Measurements from ENCODE around the gene WASF1.

WASF1 gene

DNA sequence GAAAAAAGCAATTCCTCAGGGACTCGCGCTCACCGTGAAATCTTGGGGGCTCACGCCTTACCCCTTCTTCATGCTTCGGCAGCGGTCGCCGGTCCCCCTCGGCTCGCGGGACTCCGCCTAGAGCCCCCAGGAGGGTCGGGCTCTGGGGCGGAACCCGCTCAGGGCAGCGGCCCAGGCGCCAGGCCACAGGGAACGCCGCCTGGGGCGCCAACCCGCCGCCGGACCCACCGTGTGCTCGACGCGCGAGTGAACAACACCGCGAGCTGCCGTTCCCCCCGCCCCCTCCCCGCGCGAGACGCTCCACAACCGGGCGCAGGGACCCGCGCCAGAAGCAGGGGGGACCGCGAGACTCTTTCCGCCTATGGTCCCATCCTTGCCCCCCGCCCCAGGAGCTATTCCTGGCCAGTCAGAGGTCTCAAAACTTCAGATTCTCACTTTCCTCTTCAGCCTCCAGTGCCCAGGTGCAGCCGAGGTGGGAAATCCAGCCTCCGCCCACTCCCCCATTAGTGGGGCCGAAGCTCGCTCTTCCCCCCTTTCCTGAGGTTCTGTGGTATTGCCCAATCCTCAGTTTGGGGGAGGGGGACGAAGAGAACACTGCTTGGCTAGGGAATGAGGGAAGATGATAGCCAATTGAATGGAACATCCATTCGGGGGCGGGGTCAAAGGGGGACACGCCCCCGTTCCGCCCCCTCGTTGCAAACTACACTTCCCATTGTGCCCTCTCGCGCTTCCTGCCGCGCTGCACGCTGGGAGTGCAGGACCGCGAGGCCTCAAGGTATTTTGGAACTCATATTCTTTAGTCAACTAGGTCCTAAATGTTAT is at the start of gene WASF1:
TSS of gene WASF1 (minus strand) at position 265 of the 822 bp plus-strand sequence. CDS start 52,069 bp downstream, outside the sequence.
- peak; percentile 79 to 88 for DNase-seq (ENCODE audit: low read depth in 1 of 2, low spot score in 1 of 2)

DNA sequence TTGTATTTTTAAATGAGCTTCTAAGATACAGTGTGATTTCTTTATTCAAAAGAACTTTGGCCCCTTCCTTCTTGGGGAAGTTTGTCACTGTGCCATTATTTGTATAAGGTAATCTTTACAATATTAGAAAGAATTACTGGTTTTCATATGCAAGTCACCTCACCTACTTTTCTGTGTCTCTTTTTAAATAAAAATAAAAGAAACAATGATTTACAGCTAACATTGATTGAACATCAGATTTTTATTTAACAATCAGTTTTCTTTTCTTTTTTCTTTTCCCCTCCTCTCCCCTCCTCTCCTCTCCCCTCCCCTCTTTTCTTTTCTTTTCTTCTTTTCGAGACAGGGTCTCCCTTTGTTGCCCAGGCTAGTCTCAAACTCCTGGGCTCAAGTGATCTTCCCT is 46.8 kb upstream of the WASF1 start:
- DNase-seq (ENCODE audit: low read depth in 1 of 2, low spot score in 1 of 2): no peak

DNA sequence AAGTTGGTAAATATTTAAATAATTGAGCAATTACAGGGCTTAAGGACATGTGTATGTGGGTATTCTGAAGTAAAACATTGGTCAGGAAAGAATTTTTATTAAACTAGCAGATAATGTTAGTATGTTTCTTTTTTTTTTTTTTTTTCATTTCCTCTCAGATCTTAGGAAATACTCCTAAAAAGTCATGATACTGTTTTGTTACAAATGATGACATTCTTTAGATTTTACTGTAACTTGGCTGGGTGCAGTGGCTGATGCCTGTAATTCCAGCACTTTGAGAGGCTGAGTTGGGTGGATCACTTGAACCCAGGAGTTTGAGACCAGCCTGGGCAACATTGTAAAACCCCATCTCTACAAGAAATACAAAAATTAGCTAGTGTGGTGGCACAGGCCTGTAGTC is 42.3 kb upstream of the WASF1 start:
- DNase-seq (ENCODE audit: low read depth in 1 of 2, low spot score in 1 of 2): no peak

DNA sequence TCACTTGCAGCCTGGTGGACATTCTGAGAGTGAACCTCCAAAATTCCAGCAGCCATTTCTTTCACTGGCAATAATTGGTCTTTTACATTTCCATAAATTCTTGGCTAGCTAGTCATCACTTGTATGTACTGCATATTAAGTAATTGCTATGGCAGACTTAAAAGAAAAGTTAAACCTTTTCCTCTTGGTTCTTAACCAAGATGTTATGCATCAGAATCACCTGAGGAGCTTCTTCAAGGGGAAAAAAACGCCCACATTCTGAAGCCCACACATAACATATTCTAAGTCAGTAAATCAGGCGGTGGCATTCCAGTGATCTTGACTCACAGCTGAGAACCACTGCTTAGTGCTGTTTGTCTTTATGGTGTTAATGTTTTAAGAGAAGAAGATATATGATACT is 37.8 kb upstream of the WASF1 start:
- DNase-seq (ENCODE audit: low read depth in 1 of 2, low spot score in 1 of 2): no peak

DNA sequence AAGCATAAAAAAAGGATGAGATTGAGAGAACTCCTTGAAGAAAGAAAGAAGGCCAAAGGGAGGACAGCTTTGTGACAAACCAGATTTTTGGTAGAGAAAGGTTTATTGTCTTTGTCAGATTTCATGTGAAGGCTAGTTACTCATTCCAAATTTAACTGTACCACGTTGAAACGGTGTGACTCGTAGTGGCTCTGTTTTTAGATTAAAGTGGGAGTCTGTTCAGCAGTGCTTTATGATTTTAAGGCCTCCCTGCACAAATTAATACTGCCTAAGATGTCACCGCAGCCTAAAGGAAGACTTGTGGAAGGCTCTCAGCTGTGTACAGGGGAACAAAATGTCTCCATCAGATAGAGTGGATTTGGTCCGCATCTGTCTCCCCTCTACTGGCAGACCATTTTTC is 36.7 kb upstream of the WASF1 start:
- DNase-seq (ENCODE audit: low read depth in 1 of 2, low spot score in 1 of 2): no peak

DNA sequence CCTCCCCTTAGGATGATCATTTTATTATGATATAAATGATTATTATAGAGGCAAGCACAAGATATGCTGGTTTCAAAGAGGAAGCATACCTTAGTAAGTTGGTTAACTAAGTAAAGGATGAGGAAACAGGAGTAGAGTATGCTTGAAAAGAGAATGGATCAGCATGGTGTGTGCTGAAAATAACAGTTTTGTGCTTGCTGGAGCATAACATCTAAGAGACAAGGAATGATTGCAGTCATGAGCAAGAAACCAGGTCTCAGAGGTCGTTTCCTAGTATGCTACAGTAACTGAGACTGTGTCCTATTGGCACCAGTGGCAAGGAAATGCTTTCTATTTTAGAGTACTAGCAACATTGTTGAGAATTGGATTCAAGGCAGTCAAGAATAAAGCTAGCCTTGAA is 34.9 kb upstream of the WASF1 start:
- no peak for DNase-seq (ENCODE audit: low read depth in 1 of 2, low spot score in 1 of 2)

DNA sequence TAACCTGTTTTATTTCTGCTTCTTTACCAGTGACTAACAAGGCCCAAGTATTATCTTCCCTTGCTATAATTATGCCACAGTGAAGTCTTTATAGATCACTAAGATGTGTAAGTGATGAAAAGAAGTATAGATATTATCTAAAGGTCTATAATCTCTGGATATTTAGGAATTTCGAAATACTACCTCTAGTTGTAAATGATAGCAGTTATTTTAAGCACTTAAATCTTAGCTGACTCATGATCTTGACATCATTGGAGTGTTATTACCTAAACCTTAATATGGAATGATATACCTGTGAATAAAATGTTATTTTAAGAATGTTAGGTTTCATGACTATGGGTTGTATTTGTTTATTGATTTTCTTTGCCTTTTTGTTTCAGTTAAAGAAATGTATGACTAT is 32.3 kb upstream of the WASF1 start:
- DNase-seq (ENCODE audit: low read depth in 1 of 2, low spot score in 1 of 2): no peak

DNA sequence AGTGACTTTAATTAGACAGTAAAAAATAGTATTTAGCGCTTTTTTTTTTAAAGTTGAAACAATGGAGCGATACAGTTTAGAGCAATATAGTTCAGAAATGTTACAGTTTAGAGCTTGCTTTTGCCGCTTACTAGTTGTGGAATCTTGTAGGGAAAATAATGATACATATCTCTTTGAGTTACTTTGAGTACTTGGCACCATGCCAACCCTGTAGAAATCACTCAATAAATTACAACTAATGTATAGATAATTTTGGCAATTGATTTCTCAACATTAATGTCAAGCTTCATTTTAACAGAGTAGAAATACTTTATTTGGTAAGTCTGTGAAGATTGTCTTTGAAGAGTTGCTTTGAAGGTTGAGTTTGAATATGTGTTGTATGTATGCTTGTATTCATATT is 28.2 kb upstream of the WASF1 start:
- DNase-seq (ENCODE audit: low read depth in 1 of 2, low spot score in 1 of 2): no peak

DNA sequence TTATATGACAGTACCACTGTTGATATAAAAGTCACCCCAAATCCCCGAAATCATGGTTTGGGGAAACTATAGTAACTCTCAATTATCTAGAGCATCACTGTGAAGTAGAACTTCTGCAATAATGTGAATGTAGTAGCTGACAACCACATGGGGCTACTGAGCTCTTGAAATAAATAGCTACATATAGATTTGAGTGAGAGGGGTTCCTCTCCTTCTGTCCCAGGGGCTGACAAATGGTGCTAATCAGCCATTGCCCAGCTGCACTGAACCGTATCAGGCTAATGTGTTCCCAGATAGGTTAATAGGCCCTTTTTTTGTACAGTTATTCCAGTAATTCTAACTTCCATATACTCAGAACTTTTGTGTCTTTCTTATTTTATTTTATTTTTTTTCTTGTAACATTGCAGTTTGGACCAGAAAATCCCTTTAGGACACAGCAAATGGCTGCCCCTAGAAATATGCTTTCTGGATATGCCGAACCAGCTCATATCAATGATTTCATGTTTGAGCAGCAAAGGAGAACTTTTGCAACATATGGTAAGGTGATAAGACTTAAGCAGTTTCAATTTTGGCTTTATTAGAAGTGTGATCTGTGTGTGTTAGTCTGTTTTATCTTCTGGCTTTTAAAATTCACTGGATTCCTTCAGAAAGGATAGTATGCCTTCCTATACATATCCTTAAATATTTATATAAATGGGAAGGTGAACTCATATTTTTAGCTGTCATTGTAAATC is 21.8 kb upstream of the WASF1 start:
- DNase-seq (ENCODE audit: low read depth in 1 of 2, low spot score in 1 of 2): no peak

DNA sequence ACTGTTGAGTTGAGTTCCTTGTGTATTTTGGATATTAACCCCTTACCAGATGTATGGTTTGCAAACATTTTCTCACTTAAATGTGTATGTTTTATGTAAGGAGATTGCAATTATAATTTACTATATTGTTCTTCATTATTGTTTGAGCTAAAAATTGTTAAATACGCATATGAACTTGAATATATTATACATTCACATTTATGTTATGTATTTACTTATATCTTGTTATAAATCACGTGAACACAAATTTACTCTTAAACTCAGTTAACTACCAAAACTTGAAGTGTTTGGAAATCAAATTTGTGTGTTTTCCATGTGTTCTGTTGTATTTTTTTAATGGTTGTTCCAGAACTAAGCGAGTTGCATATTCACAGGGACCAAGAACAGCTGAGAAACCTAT is 19.1 kb upstream of the WASF1 start:
- no peak for DNase-seq (ENCODE audit: low read depth in 1 of 2, low spot score in 1 of 2)

DNA sequence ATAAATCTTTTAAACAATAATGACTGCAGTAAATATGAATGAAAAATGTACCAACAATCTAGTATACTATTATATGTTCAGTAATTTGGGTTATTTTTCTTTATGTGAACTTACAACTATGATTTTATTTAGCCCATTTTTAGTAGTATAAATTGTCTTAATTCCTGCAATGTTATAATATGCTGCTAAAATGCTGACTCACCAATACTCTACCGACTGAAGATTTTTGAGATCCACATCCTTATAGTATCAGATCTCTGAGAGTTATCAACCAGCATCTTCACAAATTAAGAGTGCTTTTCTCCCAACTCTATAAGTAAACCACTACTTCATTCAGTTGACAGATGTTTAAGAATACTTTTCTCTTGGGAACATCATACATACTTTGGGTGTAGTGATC is 17.4 kb upstream of the WASF1 start:
- DNase-seq (ENCODE audit: low read depth in 1 of 2, low spot score in 1 of 2): no peak

DNA sequence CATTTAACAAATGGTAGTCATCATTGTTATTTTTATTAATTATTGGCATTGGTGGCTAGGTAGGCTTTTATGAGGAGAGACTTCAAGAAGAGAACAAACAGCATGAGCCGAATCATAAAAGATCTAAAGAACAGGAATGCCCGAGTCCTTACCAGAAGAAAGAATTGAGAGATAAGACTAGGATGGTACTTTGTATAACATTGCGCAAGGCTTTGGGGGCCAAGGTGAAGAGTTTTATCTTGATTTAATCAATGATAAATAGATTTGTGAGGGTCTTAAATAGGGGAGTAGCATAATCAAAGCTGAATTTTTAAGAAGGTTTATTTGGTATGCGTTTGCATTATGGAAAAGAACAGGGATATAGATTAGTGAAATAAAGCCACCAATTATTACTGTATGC is 16.2 kb upstream of the WASF1 start:
- DNase-seq (ENCODE audit: low read depth in 1 of 2, low spot score in 1 of 2): no peak

DNA sequence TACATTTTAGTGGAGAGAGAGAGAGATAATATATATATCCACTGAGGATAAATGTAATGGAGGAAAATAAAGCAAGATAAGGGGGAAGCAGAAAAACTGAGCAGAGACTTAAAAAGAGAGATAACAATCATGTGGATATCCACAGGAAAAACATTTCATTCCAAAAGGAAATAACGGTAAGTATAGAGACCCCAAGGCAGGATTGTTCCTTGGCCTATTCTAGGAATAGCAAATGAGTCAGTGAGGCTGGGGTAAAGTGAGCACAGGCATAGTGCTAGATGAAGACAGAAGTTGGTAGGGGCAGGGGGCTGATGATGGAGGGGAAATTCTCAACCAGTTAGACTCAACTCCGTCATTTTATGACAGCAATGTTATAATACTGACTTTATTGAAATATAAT is 12.0 kb upstream of the WASF1 start:
- no peak for DNase-seq (ENCODE audit: low read depth in 1 of 2, low spot score in 1 of 2)

DNA sequence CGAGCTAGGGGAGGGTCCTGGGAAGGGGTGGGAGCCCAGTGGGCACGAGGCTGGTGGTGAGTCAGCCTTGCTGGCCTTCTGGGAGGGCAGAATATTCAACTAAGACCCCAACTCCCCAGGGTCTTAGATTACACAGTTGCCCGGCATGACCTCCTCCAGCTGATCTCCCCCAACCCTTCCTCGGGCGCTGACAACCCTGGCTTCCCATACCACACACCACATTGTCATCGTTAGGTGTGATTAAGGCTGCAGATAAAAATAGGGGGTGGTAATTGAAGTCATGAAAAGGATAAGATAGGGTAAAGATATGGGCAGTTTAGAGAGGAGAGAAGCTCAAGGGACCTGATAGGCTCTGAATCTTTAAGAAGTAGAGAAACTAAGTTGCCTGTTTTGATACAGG is 11.3 kb upstream of the WASF1 start:
- DNase-seq (ENCODE audit: low read depth in 1 of 2, low spot score in 1 of 2): no peak

DNA sequence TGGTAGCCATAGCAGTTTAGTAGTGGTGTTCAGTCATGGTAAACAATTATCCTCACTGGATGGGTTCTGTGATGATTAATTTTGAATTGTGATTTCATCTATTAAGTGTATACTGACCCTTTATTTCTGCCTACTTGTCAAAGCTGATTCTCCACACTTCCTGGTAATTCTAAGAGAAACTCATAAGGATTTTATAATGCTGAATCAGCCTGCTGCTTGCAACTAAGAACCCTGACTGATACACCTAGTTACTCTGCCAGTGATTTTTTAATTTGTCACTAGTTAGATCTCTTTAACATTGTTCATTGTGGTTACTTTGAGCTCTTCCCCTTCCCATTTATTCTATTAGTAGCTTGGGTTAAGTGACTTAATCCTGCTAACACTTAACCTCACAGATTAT is 9.3 kb upstream of the WASF1 start:
- DNase-seq (ENCODE audit: low read depth in 1 of 2, low spot score in 1 of 2): no peak

DNA sequence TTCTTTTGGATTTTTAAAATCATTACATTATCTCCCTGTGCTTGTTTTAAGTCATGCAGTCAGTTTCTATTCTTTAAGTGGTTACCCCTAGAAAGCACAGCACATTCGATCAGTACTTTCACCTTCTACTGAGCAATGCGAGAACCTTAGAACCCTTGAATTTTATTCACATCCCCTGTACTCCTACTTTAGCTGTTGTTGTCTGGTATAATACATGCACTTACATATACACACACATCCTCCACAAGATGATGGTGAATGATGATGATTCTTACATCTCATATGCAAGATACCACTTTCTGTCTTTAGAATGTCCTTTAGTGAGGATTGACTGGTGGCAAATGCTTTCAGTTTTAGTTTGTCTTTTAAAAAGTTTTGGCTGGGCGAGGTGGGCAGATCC is 6.4 kb upstream of the WASF1 start:
- no peak for DNase-seq (ENCODE audit: low read depth in 1 of 2, low spot score in 1 of 2)

DNA sequence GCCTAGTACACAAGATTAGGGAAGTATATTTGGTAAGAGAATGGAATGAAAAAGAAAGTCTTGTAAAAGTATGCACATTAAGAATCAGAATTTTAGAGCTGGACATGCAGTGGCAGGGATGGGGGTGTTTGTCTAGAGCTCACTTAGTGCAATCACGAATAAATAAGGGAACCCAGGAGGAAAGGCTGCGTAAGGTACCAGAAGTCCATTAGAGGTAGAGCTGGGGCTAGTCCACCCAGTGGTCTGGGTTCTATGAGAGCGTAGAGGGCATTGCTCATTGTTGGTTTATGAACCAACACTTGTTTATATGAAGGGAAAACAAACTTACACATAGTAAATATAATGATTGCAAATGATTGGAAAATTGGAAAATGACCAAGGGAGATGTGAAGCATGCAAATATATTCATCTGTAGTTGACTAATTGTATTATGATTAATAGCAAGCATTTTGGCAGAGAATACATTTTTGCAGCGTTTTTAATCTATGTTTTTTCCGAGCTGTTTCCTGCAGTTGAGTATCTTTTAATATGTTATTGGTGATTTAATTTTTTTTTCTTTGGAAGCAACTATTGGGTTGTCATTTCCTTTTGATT is 3.9 kb upstream of the WASF1 start:
- no peak for DNase-seq (ENCODE audit: low read depth in 1 of 2, low spot score in 1 of 2)

DNA sequence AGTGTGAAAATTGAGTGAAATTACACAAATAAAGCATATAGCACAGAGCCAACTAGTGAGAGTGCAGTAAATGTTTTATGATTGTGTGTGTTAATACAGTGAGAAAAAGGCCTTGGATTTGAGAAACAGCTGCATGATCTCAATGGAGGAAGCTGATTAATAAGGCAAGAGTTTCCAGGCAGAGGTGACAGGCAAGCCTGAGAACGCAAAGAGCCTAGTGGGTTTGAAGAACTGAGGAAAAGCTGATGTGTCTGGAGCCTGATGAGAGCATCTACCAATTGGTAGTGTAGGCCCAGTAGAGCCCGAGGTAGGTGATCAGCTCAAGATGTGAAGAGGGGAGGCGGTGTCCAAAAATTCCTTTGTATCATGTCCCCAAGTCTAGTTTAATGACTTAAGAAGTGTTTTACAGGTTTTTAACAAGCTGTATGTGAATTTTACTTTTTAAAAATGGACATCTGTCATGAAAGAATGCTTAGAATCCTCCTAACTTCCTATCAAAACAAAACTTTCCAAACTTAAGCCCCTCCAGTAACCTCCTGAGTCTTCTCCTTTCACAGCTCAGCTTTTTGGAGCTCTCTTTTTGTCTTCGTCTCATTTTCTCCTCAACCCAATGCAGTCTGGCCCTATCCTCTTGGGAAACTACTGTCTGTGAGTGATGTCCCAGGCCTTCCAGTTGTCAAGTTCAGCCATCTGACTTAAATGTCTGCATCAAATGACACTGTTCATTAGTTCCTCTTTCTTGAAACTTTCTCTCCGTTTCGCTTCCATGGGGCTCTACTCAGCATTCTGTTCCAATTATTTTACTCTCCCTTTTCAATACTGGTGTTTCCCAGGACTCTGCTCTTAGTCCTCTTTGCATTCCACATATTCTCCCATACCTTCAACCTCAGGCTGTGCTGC is 1.9 kb upstream of the WASF1 start:
- no peak for DNase-seq (ENCODE audit: low read depth in 1 of 2, low spot score in 1 of 2)

DNA sequence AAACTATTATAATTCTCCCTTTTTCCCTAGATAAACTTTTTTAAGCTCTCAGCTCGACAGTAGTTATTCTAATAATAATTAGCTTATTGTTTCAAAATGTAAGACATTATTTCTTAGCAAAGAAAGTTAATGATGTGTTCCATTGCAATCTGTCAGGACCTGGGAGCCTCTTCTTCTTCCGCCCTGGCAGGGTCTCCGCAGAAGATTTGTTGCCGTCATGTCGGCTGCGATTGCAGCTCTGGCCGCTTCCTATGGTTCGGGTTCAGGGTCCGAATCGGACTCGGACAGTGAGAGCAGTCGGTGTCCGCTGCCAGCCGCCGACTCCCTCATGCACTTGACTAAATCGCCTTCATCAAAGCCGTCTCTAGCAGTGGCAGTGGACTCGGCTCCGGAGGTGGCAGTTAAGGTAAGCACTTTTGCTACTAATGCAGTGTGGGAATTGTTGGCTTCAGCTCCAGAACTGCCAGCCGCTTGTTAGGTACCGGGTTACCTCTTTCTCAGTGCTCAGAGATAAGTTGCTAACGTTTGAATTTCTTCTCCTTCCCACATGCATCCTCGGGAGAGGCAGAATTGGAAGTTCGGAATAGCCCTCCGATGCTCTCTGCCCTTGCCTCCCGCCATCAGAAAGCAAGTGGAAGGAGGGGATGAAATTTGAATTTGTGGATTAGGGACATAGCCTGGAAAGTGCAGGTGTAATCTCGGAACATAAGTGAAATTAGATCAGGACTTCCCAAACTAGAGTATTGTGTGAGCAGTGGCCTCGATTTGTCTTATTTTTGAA is 948 bp upstream of the WASF1 start, which contains the start of gene CDC40:
TSS of gene CDC40 (plus strand) at position 200 of the 781 bp plus-strand sequence. CDS start at position 218, 18 bp downstream.
- peak; percentile 29 to 38 for DNase-seq (ENCODE audit: low read depth in 1 of 2, low spot score in 1 of 2)

Measured in activated CD4-positive, alpha-beta T cell treated with anti-CD3 and anti-CD28 coated beads, Interleukin-2, amount 50 U/mL, for 24 hours (primary cell).